ENCODE measurements around the gene CASP8AP2.

GRCh38 chr6:89840538-89840937, 10.9 kb downstream of the CASP8AP2 start:
- TF ChIP-seq YY1 (IDR thresholded peaks at IDR 0.05; ENCODE audit: insufficient read depth, insufficient read length) = no peak
- no peak for TF ChIP-seq ZNF274 (IDR thresholded peaks at IDR 0.05; ENCODE audit: low read depth, low read length)
- TF ChIP-seq SUZ12 (IDR thresholded peaks at IDR 0.05; ENCODE audit: extremely low read depth, insufficient read depth, insufficient read length) = no peak
